Measurements from ENCODE around the gene ALK.

The ALK gene

DNA sequence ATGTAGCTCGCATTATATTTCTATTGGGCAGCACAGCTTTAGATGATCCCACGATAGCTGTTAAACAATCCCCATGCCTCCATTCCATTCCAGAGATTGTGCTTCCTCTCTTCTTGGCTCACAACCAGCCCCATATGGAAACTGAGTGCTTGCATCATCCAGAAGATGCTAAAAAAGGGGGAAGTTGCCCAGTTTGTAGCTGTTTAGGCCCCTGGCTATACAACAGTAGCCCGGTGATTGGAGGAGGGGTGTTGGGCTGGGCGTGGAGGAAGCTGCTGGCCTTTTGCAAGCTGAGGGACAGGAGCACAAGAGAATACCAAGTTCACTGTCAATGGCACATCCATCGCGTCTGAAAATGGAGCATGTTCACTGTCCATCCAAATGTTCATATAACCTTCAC is 360.2 kb downstream of the ALK start:
- Histone ChIP-seq H3K4me3 (ENCODE audit: low read depth, low read length) (no peak overlapping the region), H3K27ac (ENCODE audit: extremely low read depth, low read depth, low read length) (no peak overlapping the region), H3K4me1 (ENCODE audit: control insufficient read depth, insufficient read depth, low read length) (no peaks in the 10 kb centered on the region), H3K9me3 (ENCODE audit: control insufficient read depth, insufficient read depth, low read depth, low read length) (no peaks in the 10 kb centered on the region; the same call in 1 of the 2 replicates), H3K36me3 (ENCODE audit: control insufficient read depth in 2 of 2, insufficient read depth in 1 of 2, low read length in 2 of 2) (no peaks in the 10 kb centered on the region)
- ChIA-PET POLR2A (no interaction called here), CTCF (no interaction called here)
- TF ChIP-seq ZFP41 (tag by site-specific recombination; IDR thresholded peaks at IDR 0.05; ENCODE audit: borderline replicate concordance), result no peak
- TF ChIP-seq, protein P1, sequence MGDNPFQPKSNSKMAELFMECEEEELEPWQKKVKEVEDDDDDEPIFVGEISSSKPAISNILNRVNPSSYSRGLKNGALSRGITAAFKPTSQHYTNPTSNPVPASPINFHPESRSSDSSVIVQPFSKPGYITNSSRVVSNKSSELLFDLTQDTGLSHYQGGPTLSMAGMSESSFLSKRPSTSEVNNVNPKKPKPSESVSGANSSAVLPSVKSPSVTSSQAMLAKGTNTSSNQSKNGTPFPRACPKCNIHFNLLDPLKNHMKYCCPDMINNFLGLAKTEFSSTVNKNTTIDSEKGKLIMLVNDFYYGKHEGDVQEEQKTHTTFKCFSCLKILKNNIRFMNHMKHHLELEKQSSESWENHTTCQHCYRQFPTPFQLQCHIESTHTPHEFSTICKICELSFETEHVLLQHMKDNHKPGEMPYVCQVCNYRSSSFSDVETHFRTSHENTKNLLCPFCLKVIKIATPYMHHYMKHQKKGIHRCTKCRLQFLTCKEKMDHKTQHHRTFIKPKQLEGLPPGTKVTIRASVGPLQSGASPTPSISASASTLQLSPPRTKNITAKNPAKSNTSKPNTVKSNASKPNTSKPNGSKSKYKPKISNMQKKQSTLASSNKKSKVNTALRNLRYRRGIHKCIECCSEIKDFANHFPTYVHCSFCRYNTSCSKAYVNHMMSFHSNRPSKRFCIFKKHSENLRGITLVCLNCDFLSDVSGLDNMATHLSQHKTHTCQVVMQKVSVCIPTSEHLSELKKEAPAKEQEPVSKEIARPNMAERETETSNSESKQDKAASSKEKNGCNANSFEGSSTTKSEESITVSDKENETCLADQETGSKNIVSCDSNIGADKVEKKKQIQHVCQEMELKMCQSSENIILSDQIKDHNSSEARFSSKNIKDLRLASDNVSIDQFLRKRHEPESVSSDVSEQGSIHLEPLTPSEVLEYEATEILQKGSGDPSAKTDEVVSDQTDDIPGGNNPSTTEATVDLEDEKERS (tag by site-specific recombination; IDR thresholded peaks at IDR 0.05), result no peak
- TF ChIP-seq, protein P2, sequence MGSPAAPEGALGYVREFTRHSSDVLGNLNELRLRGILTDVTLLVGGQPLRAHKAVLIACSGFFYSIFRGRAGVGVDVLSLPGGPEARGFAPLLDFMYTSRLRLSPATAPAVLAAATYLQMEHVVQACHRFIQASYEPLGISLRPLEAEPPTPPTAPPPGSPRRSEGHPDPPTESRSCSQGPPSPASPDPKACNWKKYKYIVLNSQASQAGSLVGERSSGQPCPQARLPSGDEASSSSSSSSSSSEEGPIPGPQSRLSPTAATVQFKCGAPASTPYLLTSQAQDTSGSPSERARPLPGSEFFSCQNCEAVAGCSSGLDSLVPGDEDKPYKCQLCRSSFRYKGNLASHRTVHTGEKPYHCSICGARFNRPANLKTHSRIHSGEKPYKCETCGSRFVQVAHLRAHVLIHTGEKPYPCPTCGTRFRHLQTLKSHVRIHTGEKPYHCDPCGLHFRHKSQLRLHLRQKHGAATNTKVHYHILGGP (tag by site-specific recombination; IDR thresholded peaks at IDR 0.05), result no peak
- no peak for TF ChIP-seq SETDB1 (IDR thresholded peaks at IDR 0.05; ENCODE audit: insufficient read length, low read length)
- no peak for TF ChIP-seq ZNF660 (tag by site-specific recombination; IDR thresholded peaks at IDR 0.05)
- TF ChIP-seq ZNF223 (tag by site-specific recombination; IDR thresholded peaks at IDR 0.05), result no peak
- TF ChIP-seq ZNF155 (tag by site-specific recombination; IDR thresholded peaks at IDR 0.05), result no peak
- TF ChIP-seq BCL11A (tag by site-specific recombination; IDR thresholded peaks at IDR 0.05; ENCODE audit: low read depth), result no peak

DNA sequence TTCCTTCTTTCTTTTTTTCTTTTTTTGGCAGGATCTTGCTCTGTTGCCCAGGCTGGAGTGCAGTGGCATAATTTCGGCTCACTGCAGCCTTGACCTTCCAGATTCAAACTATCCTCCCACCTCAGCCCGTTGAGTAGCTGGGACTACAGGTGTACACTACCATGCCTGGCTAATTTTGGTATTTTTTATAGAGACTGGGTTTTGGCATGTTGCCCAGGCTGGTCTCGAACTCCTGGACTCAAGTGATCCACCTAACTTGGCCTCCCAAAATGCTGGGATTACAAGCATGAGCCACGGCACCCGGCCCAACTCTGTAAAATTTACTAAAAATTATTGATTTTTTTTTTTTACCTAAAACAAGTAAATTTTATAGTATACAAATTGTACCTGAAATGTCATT is 360.8 kb downstream of the ALK start:
- Histone ChIP-seq H3K36me3 (ENCODE audit: control insufficient read depth in 2 of 2, insufficient read depth in 1 of 2, low read length in 2 of 2) (no peaks in the 10 kb centered on the region), H3K27ac (ENCODE audit: extremely low read depth, low read depth, low read length) (no peak overlapping the region), H3K4me1 (ENCODE audit: control insufficient read depth, insufficient read depth, low read length) (no peaks in the 10 kb centered on the region), H3K4me3 (ENCODE audit: low read depth, low read length) (no peak overlapping the region), H3K9me3 (ENCODE audit: control insufficient read depth, insufficient read depth, low read depth, low read length) (no peaks in the 10 kb centered on the region; the same call in 1 of the 2 replicates)
- ChIA-PET POLR2A (no interaction called here), CTCF (no interaction called here)
- no peak for TF ChIP-seq ZNF175 (tag by site-specific recombination; IDR thresholded peaks at IDR 0.05)
- no peak for TF ChIP-seq ZNF426 (tag by site-specific recombination; IDR thresholded peaks at IDR 0.05)
- TF ChIP-seq, protein P3, sequence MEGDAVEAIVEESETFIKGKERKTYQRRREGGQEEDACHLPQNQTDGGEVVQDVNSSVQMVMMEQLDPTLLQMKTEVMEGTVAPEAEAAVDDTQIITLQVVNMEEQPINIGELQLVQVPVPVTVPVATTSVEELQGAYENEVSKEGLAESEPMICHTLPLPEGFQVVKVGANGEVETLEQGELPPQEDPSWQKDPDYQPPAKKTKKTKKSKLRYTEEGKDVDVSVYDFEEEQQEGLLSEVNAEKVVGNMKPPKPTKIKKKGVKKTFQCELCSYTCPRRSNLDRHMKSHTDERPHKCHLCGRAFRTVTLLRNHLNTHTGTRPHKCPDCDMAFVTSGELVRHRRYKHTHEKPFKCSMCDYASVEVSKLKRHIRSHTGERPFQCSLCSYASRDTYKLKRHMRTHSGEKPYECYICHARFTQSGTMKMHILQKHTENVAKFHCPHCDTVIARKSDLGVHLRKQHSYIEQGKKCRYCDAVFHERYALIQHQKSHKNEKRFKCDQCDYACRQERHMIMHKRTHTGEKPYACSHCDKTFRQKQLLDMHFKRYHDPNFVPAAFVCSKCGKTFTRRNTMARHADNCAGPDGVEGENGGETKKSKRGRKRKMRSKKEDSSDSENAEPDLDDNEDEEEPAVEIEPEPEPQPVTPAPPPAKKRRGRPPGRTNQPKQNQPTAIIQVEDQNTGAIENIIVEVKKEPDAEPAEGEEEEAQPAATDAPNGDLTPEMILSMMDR (tag by site-specific recombination; IDR thresholded peaks at IDR 0.05), result no peak
- TF ChIP-seq, protein P4, sequence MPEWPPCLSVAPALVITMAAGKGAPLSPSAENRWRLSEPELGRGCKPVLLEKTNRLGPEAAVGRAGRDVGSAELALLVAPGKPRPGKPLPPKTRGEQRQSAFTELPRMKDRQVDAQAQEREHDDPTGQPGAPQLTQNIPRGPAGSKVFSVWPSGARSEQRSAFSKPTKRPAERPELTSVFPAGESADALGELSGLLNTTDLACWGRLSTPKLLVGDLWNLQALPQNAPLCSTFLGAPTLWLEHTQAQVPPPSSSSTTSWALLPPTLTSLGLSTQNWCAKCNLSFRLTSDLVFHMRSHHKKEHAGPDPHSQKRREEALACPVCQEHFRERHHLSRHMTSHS (tag by site-specific recombination; IDR thresholded peaks at IDR 0.05), result no peak
- TF ChIP-seq ZNF510 (tag by site-specific recombination; IDR thresholded peaks at IDR 0.05; ENCODE audit: insufficient replicate concordance), result no peak
- TF ChIP-seq ZNF433 (tag by site-specific recombination; IDR thresholded peaks at IDR 0.05; ENCODE audit: low read depth), result no peak
- TF ChIP-seq EGR2 (tag by site-specific recombination; IDR thresholded peaks at IDR 0.05; ENCODE audit: low read depth), result no peak
- no peak for TF ChIP-seq REPIN1 (tag by site-specific recombination; IDR thresholded peaks at IDR 0.05; ENCODE audit: low read depth)
- TF ChIP-seq, protein P5, sequence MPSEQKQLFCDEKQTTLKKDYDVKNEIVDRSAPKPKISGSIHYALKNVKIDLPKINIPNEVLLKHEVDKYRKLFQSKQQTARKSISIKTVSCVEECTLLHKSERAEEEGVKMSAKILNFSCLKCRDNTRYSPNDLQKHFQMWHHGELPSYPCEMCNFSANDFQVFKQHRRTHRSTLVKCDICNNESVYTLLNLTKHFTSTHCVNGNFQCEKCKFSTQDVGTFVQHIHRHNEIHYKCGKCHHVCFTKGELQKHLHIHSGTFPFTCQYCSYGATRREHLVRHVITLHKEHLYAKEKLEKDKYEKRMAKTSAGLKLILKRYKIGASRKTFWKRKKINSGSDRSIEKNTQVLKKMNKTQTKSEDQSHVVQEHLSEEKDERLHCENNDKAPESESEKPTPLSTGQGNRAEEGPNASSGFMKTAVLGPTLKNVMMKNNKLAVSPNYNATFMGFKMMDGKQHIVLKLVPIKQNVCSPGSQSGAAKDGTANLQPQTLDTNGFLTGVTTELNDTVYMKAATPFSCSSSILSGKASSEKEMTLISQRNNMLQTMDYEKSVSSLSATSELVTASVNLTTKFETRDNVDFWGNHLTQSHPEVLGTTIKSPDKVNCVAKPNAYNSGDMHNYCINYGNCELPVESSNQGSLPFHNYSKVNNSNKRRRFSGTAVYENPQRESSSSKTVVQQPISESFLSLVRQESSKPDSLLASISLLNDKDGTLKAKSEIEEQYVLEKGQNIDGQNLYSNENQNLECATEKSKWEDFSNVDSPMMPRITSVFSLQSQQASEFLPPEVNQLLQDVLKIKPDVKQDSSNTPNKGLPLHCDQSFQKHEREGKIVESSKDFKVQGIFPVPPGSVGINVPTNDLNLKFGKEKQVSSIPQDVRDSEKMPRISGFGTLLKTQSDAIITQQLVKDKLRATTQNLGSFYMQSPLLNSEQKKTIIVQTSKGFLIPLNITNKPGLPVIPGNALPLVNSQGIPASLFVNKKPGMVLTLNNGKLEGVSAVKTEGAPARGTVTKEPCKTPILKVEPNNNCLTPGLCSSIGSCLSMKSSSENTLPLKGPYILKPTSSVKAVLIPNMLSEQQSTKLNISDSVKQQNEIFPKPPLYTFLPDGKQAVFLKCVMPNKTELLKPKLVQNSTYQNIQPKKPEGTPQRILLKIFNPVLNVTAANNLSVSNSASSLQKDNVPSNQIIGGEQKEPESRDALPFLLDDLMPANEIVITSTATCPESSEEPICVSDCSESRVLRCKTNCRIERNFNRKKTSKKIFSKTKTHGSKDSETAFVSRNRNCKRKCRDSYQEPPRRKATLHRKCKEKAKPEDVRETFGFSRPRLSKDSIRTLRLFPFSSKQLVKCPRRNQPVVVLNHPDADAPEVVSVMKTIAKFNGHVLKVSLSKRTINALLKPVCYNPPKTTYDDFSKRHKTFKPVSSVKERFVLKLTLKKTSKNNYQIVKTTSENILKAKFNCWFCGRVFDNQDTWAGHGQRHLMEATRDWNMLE (tag by site-specific recombination; conservative IDR thresholded peaks at IDR 0.05; ENCODE audit: low read depth), result no peak
- no peak for TF ChIP-seq GFI1B (tag by site-specific recombination; IDR thresholded peaks at IDR 0.05)
- no peak for TF ChIP-seq ZNF223 (tag by site-specific recombination; IDR thresholded peaks at IDR 0.05)

Data from HEK293 (cell line).